SK-N-SH treated with all-trans-retinoic acid at 6 μM for 48 hours (cell line): ENCODE results near the gene PTGER3.

Experiments used
- ATAC-seq: fragments of 200-7000 bp; cut with Tn5 transposase; 3 replicates; pipeline ENCODE4 v1.9.1; 2020; ENCODE audit warnings: mild to moderate bottlenecking, moderate library complexity
- ARNTL ChIP-seq: fragments of 450-650 bp; formaldehyde crosslinking; IDR thresholded peaks from 2 replicates; pipeline ENCODE4 v1.5.0; 2020; ENCODE audit warnings: low read depth, mild to moderate bottlenecking, moderate library complexity, borderline replicate concordance
- BACH2 ChIP-seq: fragments of 250-450 bp; sonication (Bioruptor Pico); IDR thresholded peaks from 2 replicates; pipeline ENCODE4 v1.9.0; 2021; ENCODE audit warnings: mild to moderate bottlenecking, borderline replicate concordance
- CSDC2 ChIP-seq: fragments of 250-450 bp; sonication (Bioruptor Pico); IDR thresholded peaks from 2 replicates; pipeline ENCODE4 v1.5.0; 2020; ENCODE audit warnings: mild to moderate bottlenecking, moderate library complexity
- GLIS3 ChIP-seq: fragments of 250-450 bp; sonication (Bioruptor Pico); IDR thresholded peaks from 2 replicates; pipeline ENCODE4 v1.5.0; 2020; ENCODE audit warnings: mild to moderate bottlenecking, moderate library complexity
- ISL1 ChIP-seq: fragments of 250-450 bp; sonication (Bioruptor Pico); IDR thresholded peaks from 2 replicates; pipeline ENCODE4 v2.1.2; 2022; ENCODE audit warnings: mild to moderate bottlenecking, moderate library complexity
- OSR1 ChIP-seq: fragments of 250-450 bp; sonication (Bioruptor Pico); IDR thresholded peaks from 2 replicates; pipeline ENCODE4 v1.8.0; 2022; ENCODE audit warnings: moderate library complexity, mild to moderate bottlenecking, inconsistent platforms
- PATZ1 ChIP-seq: fragments of 250-450 bp; sonication (Bioruptor Pico); IDR thresholded peaks from 2 replicates; pipeline ENCODE4 v1.8.0; 2020; ENCODE audit warnings: mild to moderate bottlenecking, moderate library complexity, borderline replicate concordance
- POU6F1 ChIP-seq: fragments of 250-450 bp; sonication (Bioruptor Pico); IDR thresholded peaks from 2 replicates; pipeline ENCODE4 v1.8.0; 2021; ENCODE audit warnings: low read depth, mild to moderate bottlenecking, moderate library complexity, borderline replicate concordance
- PPARA ChIP-seq: fragments of 250-450 bp; sonication (Bioruptor Pico); IDR thresholded peaks from 2 replicates; pipeline ENCODE4 v1.5.0; 2020; ENCODE audit warnings: mild to moderate bottlenecking, borderline replicate concordance
- RARB ChIP-seq: fragments of 250-450 bp; sonication (Bioruptor Pico); IDR thresholded peaks from 2 replicates; pipeline ENCODE4 v1.8.0; 2021; ENCODE audit warnings: mild to moderate bottlenecking, moderate library complexity
- SNAI2 ChIP-seq: fragments of 250-450 bp; sonication (Bioruptor Pico); IDR thresholded peaks from 2 replicates; pipeline ENCODE4 v1.5.0; 2020; ENCODE audit warnings: mild to moderate bottlenecking, moderate library complexity
- TCF4 ChIP-seq: fragments of 250-450 bp; sonication (Bioruptor Pico); IDR thresholded peaks from 2 replicates; pipeline ENCODE4 v1.8.0; 2021; ENCODE audit warnings: mild to moderate bottlenecking, moderate library complexity, borderline replicate concordance
- TOX ChIP-seq: fragments of 250-450 bp; sonication (Bioruptor Pico); IDR thresholded peaks from 2 replicates; pipeline ENCODE4 v1.8.0; 2021; ENCODE audit warnings: mild to moderate bottlenecking, moderate library complexity, borderline replicate concordance
- TSHZ2 ChIP-seq: fragments of 250-450 bp; sonication (Bioruptor Pico); IDR thresholded peaks from 2 replicates; pipeline ENCODE4 v1.5.0; 2020; ENCODE audit warnings: mild to moderate bottlenecking, moderate library complexity
- ZC3H10 ChIP-seq: fragments of 250-450 bp; sonication (Bioruptor Pico); IDR thresholded peaks from 2 replicates; pipeline ENCODE4 v1.5.1; 2021; ENCODE audit warnings: mild to moderate bottlenecking, moderate library complexity
- ZFP3 ChIP-seq: fragments of 250-450 bp; sonication (Bioruptor Pico); IDR thresholded peaks from 2 replicates; pipeline ENCODE4 v1.5.0; 2020; ENCODE audit warnings: mild to moderate bottlenecking, moderate library complexity
- ZFP30 ChIP-seq: fragments of 450-650 bp; formaldehyde crosslinking; IDR thresholded peaks from 2 replicates; pipeline ENCODE4 v1.5.0; 2022; ENCODE audit warnings: mild to moderate bottlenecking, moderate library complexity
- ZNF565 ChIP-seq: fragments of 450-650 bp; formaldehyde crosslinking; conservative IDR thresholded peaks from 2 replicates; pipeline ENCODE4 v1.5.0; 2020; ENCODE audit warnings: low read depth, mild to moderate bottlenecking, moderate library complexity
- ZNF70 ChIP-seq: fragments of 450-650 bp; formaldehyde crosslinking; IDR thresholded peaks from 2 replicates; pipeline ENCODE4 v1.5.0; 2020; ENCODE audit warnings: mild to moderate bottlenecking, moderate library complexity
- ZNF8 ChIP-seq: fragments of 450-650 bp; formaldehyde crosslinking; IDR thresholded peaks from 2 replicates; pipeline ENCODE4 v1.5.0; 2020; ENCODE audit warnings: mild to moderate bottlenecking, moderate library complexity
- TF ChIP-seq, protein P1 (sequence below): fragments of 250-450 bp; sonication (Bioruptor Pico); IDR thresholded peaks from 2 replicates; pipeline ENCODE4 v1.5.1; 2021; ENCODE audit warnings: mild to moderate bottlenecking, moderate library complexity

Gene PTGER3

DNA sequence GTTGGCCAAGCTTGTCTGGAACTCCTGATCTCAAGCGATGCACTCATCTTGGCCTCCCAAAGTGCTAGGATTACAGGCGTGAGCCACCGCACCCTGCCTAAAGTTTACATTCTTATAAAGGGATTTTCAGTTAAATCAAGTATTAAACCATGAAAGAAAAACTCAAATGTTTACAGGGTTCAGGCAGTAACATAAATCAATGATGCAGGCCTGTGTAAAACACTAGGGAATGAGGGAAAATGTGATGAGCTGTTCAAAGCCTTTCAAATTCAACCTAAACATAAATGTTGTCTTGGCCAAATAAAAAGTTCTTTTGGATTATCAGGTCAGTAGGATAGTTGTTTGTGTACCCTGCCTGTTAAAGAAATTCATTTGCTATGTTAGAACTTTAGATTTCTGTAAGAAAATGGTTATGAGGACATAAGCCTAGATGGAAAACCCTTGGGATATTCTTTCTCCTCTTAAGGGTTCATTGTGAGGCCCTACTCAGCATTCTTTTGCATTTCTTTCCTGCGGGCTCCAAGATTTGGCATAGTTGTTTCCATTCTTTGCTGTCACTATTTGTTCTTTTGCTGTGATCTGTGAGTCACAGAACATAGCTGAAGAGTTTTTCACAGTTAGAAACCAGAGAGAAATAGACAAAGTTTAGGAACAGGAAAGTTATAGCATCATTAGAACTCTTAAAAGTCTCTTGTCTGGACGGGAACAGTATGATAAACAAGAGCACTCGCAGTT lies 42.1 kb upstream of the PTGER3 start:
- peak; percentile 73 for ATAC-seq
- no peak for TF ChIP-seq PPARA
- TF ChIP-seq RARB, result no peak
- TF ChIP-seq TSHZ2 (CRISPR knock-in tag), result no peak
- no peak for TF ChIP-seq CSDC2 (CRISPR knock-in tag)
- no peak for TF ChIP-seq OSR1 (CRISPR knock-in tag)
- TF ChIP-seq SNAI2 (CRISPR knock-in tag), result no peak
- TF ChIP-seq PATZ1, result no peak
- no peak for TF ChIP-seq ISL1 (CRISPR knock-in tag)
- TF ChIP-seq ZNF8, result no peak
- no peak for TF ChIP-seq ZNF70 (CRISPR knock-in tag)
- TF ChIP-seq GLIS3, result no peak
- TF ChIP-seq POU6F1, result no peak
- no peak for TF ChIP-seq TCF4 (CRISPR knock-in tag)
- no peak for TF ChIP-seq BACH2 (CRISPR knock-in tag)
- TF ChIP-seq ZFP3 (CRISPR knock-in tag), result no peak
- no peak for TF ChIP-seq ARNTL (CRISPR knock-in tag)
- TF ChIP-seq ZC3H10 (CRISPR knock-in tag), result no peak
- TF ChIP-seq ZFP30 (CRISPR knock-in tag), result no peak
- TF ChIP-seq, all 23 proteins: peak for 0

- no peak for ATAC-seq
- TF ChIP-seq, protein P1, sequence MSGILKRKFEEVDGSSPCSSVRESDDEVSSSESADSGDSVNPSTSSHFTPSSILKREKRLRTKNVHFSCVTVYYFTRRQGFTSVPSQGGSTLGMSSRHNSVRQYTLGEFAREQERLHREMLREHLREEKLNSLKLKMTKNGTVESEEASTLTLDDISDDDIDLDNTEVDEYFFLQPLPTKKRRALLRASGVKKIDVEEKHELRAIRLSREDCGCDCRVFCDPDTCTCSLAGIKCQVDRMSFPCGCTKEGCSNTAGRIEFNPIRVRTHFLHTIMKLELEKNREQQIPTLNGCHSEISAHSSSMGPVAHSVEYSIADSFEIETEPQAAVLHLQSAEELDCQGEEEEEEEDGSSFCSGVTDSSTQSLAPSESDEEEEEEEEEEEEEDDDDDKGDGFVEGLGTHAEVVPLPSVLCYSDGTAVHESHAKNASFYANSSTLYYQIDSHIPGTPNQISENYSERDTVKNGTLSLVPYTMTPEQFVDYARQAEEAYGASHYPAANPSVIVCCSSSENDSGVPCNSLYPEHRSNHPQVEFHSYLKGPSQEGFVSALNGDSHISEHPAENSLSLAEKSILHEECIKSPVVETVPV, result no peak
- TF ChIP-seq OSR1 (CRISPR knock-in tag), result no peak
Measured at GRCh38 chr1:71088645-71089287, 41.1 kb upstream of the PTGER3 start.

- no peak for ATAC-seq
- no peak for TF ChIP-seq POU6F1
- no peak for TF ChIP-seq ZNF8
- TF ChIP-seq CSDC2 (CRISPR knock-in tag), result no peak
- TF ChIP-seq PPARA, result no peak
- TF ChIP-seq TOX (CRISPR knock-in tag), result no peak
- TF ChIP-seq ZC3H10 (CRISPR knock-in tag), result no peak
- TF ChIP-seq BACH2 (CRISPR knock-in tag), result no peak
- TF ChIP-seq ZFP30 (CRISPR knock-in tag), result no peak
- no peak for TF ChIP-seq TSHZ2 (CRISPR knock-in tag)
- no peak for TF ChIP-seq ISL1 (CRISPR knock-in tag)
- TF ChIP-seq TCF4 (CRISPR knock-in tag), result no peak
- TF ChIP-seq, protein P1, result no peak
- TF ChIP-seq OSR1 (CRISPR knock-in tag), result no peak
- TF ChIP-seq ZNF565, result no peak
- no peak for TF ChIP-seq ZNF70 (CRISPR knock-in tag)
- TF ChIP-seq SNAI2 (CRISPR knock-in tag), result no peak
- no peak for TF ChIP-seq ZFP3 (CRISPR knock-in tag)
Measured at GRCh38 chr1:71087713-71088112, 40.1 kb upstream of the PTGER3 start.
